Measurements from ENCODE around the gene RGS7.

The RGS7 gene

DNA sequence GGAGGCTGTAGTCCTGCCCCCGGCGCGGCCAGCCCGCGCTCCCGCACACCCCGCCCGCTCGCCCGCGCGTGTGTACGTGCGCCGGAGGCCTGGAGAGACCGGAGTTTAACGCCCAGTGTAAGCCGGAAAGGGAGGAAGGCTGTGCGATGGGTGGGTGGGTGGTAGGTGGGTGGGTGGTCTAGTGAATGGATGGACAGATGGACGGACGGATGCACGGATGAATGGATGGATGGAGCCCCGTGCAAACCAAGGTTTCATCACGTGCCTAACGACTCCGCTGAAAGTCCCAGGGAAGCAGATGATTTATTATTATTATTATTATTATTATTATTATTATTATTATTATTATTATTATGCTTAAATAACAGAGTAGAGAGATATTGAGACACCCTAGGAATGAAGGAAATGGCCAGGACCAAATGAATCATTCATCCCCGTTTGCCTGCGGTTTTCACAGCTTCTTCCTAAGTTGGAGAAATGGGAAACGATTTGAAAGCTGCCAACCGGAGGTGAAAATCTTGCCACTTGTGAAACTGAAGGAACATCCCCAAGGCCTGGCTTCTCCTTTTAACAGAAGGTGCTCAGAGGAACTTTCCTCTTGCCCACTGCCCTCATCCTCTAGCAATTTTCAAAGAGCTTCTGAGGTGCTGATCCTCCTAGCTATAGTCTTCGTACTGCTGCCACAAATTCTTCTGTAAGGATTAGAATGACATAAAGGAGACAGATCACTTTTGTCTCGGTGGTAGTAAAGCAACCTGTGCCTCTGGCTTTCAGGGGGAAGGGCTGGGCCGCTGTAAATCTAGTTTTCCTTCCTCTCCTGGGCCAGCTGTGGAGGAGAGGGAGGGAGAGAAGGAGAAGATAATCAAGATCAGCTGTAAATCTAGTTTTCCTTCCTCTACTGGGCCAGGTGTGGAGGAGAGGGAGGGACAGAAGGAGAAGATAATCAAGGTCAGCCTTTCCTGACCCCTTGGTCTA lies 648 bp upstream of the RGS7 start:
- no peak overlapping the region for H2AFZ ChIP-seq (ENCODE audit: low read length)
- no peak for TF ChIP-seq EZH2phosphoT487 (IDR thresholded peaks at IDR 0.05; ENCODE audit: borderline replicate concordance)
- TF ChIP-seq, protein P1, sequence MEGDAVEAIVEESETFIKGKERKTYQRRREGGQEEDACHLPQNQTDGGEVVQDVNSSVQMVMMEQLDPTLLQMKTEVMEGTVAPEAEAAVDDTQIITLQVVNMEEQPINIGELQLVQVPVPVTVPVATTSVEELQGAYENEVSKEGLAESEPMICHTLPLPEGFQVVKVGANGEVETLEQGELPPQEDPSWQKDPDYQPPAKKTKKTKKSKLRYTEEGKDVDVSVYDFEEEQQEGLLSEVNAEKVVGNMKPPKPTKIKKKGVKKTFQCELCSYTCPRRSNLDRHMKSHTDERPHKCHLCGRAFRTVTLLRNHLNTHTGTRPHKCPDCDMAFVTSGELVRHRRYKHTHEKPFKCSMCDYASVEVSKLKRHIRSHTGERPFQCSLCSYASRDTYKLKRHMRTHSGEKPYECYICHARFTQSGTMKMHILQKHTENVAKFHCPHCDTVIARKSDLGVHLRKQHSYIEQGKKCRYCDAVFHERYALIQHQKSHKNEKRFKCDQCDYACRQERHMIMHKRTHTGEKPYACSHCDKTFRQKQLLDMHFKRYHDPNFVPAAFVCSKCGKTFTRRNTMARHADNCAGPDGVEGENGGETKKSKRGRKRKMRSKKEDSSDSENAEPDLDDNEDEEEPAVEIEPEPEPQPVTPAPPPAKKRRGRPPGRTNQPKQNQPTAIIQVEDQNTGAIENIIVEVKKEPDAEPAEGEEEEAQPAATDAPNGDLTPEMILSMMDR (conservative IDR thresholded peaks at IDR 0.05; ENCODE audit: low read length): no peak
- H3K9me2 ChIP-seq (replicated peaks; ENCODE audit: low read depth, low read length): no peaks in the 10 kb centered on the region
- H3K9ac ChIP-seq (ENCODE audit: low read depth, low read length, poor library complexity, severe bottlenecking): no peak overlapping the region
- H3K79me2 ChIP-seq (ENCODE audit: insufficient read depth, low read length): no peaks in the 10 kb centered on the region
- H3K27me3 ChIP-seq (ENCODE audit: insufficient read depth, low read length, poor library complexity, severe bottlenecking): no peaks in the 10 kb centered on the region
- no peaks in the 10 kb centered on the region for H3K4me1 ChIP-seq (ENCODE audit: insufficient read depth, low read length, poor library complexity, severe bottlenecking)
- H3K9me3 ChIP-seq (ENCODE audit: insufficient read depth, low read depth, low read length): peaks cover 5% of the 10 kb centered on the region; the same call in 1 of the 2 replicates
- no peak overlapping the region for H3K4me2 ChIP-seq (ENCODE audit: low read depth, low read length, poor library complexity, severe bottlenecking)
- H3K4me3 ChIP-seq (ENCODE audit: low read length, poor library complexity, severe bottlenecking): no peak overlapping the region
- no peaks in the 10 kb centered on the region for H3F3A ChIP-seq (ENCODE audit: low read depth)
- H3K36me3 ChIP-seq (ENCODE audit: insufficient read depth, low read length): no peaks in the 10 kb centered on the region
- H4K20me1 ChIP-seq (ENCODE audit: insufficient read depth, low read length, poor library complexity, severe bottlenecking): no peaks in the 10 kb centered on the region

DNA sequence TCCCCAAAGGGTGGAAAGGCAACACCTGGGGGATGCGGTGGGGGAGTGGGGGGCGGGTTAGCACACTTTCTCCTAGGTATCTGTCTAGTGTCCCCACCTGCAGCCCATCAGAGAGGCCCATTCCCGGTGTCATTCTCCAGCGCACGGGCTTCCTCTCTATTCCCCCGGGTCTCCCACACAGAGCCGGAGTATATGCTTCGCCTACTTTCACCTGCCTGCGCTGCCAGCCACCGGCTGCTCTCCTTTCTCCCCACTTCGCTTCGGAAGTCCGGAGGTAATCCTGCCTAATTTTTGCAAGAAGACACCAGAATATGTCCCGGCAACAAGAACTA lies 852 bp downstream of the RGS7 start:
- H2AFZ ChIP-seq (ENCODE audit: low read length): no peak overlapping the region
- no peaks in the 10 kb centered on the region for H3K27me3 ChIP-seq (ENCODE audit: insufficient read depth, low read length, poor library complexity, severe bottlenecking)
- H4K20me1 ChIP-seq (ENCODE audit: insufficient read depth, low read length, poor library complexity, severe bottlenecking): no peaks in the 10 kb centered on the region
- H3K9me2 ChIP-seq (replicated peaks; ENCODE audit: low read depth, low read length): no peaks in the 10 kb centered on the region
- no peak overlapping the region for H3K4me2 ChIP-seq (ENCODE audit: low read depth, low read length, poor library complexity, severe bottlenecking)
- no peaks in the 10 kb centered on the region for H3K36me3 ChIP-seq (ENCODE audit: insufficient read depth, low read length)
- H3K4me1 ChIP-seq (ENCODE audit: insufficient read depth, low read length, poor library complexity, severe bottlenecking): no peaks in the 10 kb centered on the region
- H3K79me2 ChIP-seq (ENCODE audit: insufficient read depth, low read length): no peaks in the 10 kb centered on the region
- peaks cover 5% of the 10 kb centered on the region; the same call in 1 of the 2 replicates for H3K9me3 ChIP-seq (ENCODE audit: insufficient read depth, low read depth, low read length)
- no peak for TF ChIP-seq EZH2phosphoT487 (IDR thresholded peaks at IDR 0.05; ENCODE audit: borderline replicate concordance)
- TF ChIP-seq, protein P1 (conservative IDR thresholded peaks at IDR 0.05; ENCODE audit: low read length): no peak
- H3K9ac ChIP-seq (ENCODE audit: low read depth, low read length, poor library complexity, severe bottlenecking): no peak overlapping the region
- no peak overlapping the region for H3K4me3 ChIP-seq (ENCODE audit: low read length, poor library complexity, severe bottlenecking)
- H3F3A ChIP-seq (ENCODE audit: low read depth): no peaks in the 10 kb centered on the region

DNA sequence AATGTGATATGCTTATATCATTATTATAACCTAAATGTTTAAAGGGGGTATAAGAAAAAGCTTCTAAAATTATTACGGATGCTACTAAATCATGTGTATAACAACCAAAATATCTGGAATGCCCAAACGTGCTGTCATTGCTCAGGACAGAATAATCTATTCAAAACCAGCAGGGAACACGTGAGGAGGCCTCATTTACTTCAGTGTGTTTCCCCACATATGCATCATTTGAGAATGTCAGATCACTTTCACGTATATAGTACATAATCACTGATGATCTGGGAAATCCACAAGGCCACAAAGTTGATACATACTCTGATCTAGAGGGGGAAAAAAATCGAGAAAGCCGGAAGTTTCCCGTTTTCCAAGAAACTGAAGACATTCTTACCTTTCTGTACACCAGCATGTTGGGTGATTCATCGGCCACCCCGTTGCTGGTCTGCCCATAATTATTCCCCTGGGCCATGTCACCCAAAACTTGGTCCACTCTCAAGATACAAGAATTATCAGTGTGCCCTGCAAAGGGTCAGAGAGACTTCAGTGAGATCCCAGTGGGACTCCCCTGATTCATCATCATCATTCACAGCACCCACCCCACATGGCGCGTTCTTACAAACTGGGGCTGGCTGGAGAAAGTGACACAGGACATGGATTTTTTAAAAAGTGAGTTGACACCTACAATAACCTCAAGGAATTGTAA lies 1.5 kb downstream of the RGS7 start:
- Histone ChIP-seq H3K4me3 (ENCODE audit: low read length, poor library complexity, severe bottlenecking) (no peak overlapping the region), H3K79me2 (ENCODE audit: insufficient read depth, low read length) (no peaks in the 10 kb centered on the region), H3F3A (ENCODE audit: low read depth) (no peaks in the 10 kb centered on the region)

More for the DNA sequence above, 1.5 kb downstream of the RGS7 start:
- Histone ChIP-seq H3K9me2 (replicated peaks; ENCODE audit: low read depth, low read length) (no peaks in the 10 kb centered on the region), H3K9me3 (ENCODE audit: insufficient read depth, low read depth, low read length) (peaks cover 5% of the 10 kb centered on the region; the same call in 1 of the 2 replicates), H3K27me3 (ENCODE audit: insufficient read depth, low read length, poor library complexity, severe bottlenecking) (no peaks in the 10 kb centered on the region), H3K4me2 (ENCODE audit: low read depth, low read length, poor library complexity, severe bottlenecking) (no peak overlapping the region), H2AFZ (ENCODE audit: low read length) (no peak overlapping the region), H3K36me3 (ENCODE audit: insufficient read depth, low read length) (no peaks in the 10 kb centered on the region), H3K4me1 (ENCODE audit: insufficient read depth, low read length, poor library complexity, severe bottlenecking) (no peaks in the 10 kb centered on the region), H3K9ac (ENCODE audit: low read depth, low read length, poor library complexity, severe bottlenecking) (no peak overlapping the region), H4K20me1 (ENCODE audit: insufficient read depth, low read length, poor library complexity, severe bottlenecking) (no peaks in the 10 kb centered on the region)
- no peak for TF ChIP-seq EZH2phosphoT487 (IDR thresholded peaks at IDR 0.05; ENCODE audit: borderline replicate concordance)
- TF ChIP-seq, protein P1 (conservative IDR thresholded peaks at IDR 0.05; ENCODE audit: low read length): no peak
